ENCODE measurements around the gene HDAC7.

HDAC7 gene

GRCh38 chr12:47745485-47746041, 74.1 kb downstream of the HDAC7 start:
- no peak overlapping the region for H3K4me3 ChIP-seq (ENCODE audit: control insufficient read depth in 1 of 7, extremely low read depth in 1 of 7, insufficient read depth in 4 of 7, low read depth in 2 of 7, low read length in 6 of 7)
- H3K9me3 ChIP-seq (ENCODE audit: control extremely low read depth in 1 of 5, control insufficient read depth in 4 of 5, insufficient read depth in 2 of 5, low read depth in 1 of 5, low read length in 4 of 5) = no peaks in the 10 kb centered on the region
- DNase-seq = no peak
- WGBS (ENCODE audit: insufficient coverage) = 90% methylated on average over 15 of the region's 16 CpGs
- ChIA-PET POLR2A (no interaction called here), CTCF (interaction anchor here (1.0 to 35.4 kb wide), 8 partner anchors 11 to 90 kb away, joined by 3 to 1109 read pairs (median 114); partner anchors contain the start of genes ENDOU, RAPGEF3 and SLC48A1)
- H3K27me3 ChIP-seq (replicated peaks in 2 of 5; ENCODE audit: control insufficient read depth in 4 of 5, insufficient read depth in 5 of 5, low read length in 4 of 5) = no peaks in the 10 kb centered on the region
- peaks cover 0 to 42% (median 2%) of the 10 kb centered on the region in 4 experiments for H3K36me3 ChIP-seq (ENCODE audit: control insufficient read depth in 4 of 4, insufficient read depth in 4 of 4, low read length in 3 of 4)
- no peak overlapping the region for H3K27ac ChIP-seq (ENCODE audit: insufficient read depth in 1 of 2, low read depth in 1 of 2, low read length in 2 of 2, poor library complexity in 1 of 2, severe bottlenecking in 2 of 2)
- H3K4me1 ChIP-seq (ENCODE audit: control extremely low read depth in 1 of 4, control insufficient read depth in 4 of 4, insufficient read depth in 4 of 4, low read length in 3 of 4) = peaks cover 4 to 23% (median 13%) of the 10 kb centered on the region in 4 experiments

GRCh38 chr12:47744778-47745436, 74.8 kb downstream of the HDAC7 start:
- no peaks in the 10 kb centered on the region for H3K9me3 ChIP-seq (ENCODE audit: control extremely low read depth in 1 of 5, control insufficient read depth in 4 of 5, insufficient read depth in 2 of 5, low read depth in 1 of 5, low read length in 4 of 5)
- CTCF ChIA-PET = interaction anchor here (1.4 to 35.4 kb wide), 8 partner anchors 12 to 90 kb away, joined by 6 to 1109 read pairs (median 114); partner anchors contain the start of genes ENDOU, RAPGEF3 and SLC48A1
- POLR2A ChIA-PET = interaction anchor here (0.6 kb wide), 1 partner anchor 13 kb away, joined by 4 read pairs; no protein-coding TSS in a partner anchor
- H3K27me3 ChIP-seq (replicated peaks in 2 of 5; ENCODE audit: control insufficient read depth in 4 of 5, insufficient read depth in 5 of 5, low read length in 4 of 5) = no peaks in the 10 kb centered on the region
- H3K4me3 ChIP-seq (ENCODE audit: control insufficient read depth in 1 of 7, extremely low read depth in 1 of 7, insufficient read depth in 4 of 7, low read depth in 2 of 7, low read length in 6 of 7) = no peak overlapping the region
- DNase-seq = no peak
- WGBS (ENCODE audit: insufficient coverage) = 95% methylated on average over 7 of the region's 8 CpGs
- H3K36me3 ChIP-seq (ENCODE audit: control insufficient read depth in 4 of 4, insufficient read depth in 4 of 4, low read length in 3 of 4) = peaks cover 0 to 35% (median 2%) of the 10 kb centered on the region in 4 experiments
- peaks cover 4 to 29% (median 19%) of the 10 kb centered on the region in 4 experiments for H3K4me1 ChIP-seq (ENCODE audit: control extremely low read depth in 1 of 4, control insufficient read depth in 4 of 4, insufficient read depth in 4 of 4, low read length in 3 of 4)
- H3K27ac ChIP-seq (ENCODE audit: insufficient read depth in 1 of 2, low read depth in 1 of 2, low read length in 2 of 2, poor library complexity in 1 of 2, severe bottlenecking in 2 of 2) = no peak overlapping the region

- Histone ChIP-seq H3K4me3 (ENCODE audit: control insufficient read depth in 1 of 7, extremely low read depth in 1 of 7, insufficient read depth in 4 of 7, low read depth in 2 of 7, low read length in 6 of 7) (no peak overlapping the region), H3K27ac (ENCODE audit: insufficient read depth in 1 of 2, low read depth in 1 of 2, low read length in 2 of 2, poor library complexity in 1 of 2, severe bottlenecking in 2 of 2) (no peak overlapping the region), H3K36me3 (ENCODE audit: control insufficient read depth in 4 of 4, insufficient read depth in 4 of 4, low read length in 3 of 4) (peaks cover 0 to 28% (median 0%) of the 10 kb centered on the region in 4 experiments), H3K27me3 (replicated peaks in 2 of 5; ENCODE audit: control insufficient read depth in 4 of 5, insufficient read depth in 5 of 5, low read length in 4 of 5) (no peaks in the 10 kb centered on the region), H3K4me1 (ENCODE audit: control extremely low read depth in 1 of 4, control insufficient read depth in 4 of 4, insufficient read depth in 4 of 4, low read length in 3 of 4) (peaks cover 4 to 32% (median 21%) of the 10 kb centered on the region in 4 experiments), H3K9me3 (ENCODE audit: control extremely low read depth in 1 of 5, control insufficient read depth in 4 of 5, insufficient read depth in 2 of 5, low read depth in 1 of 5, low read length in 4 of 5) (no peaks in the 10 kb centered on the region)
- 53% methylated on average over 6 of the region's 10 CpGs for WGBS (ENCODE audit: insufficient coverage)
- ChIA-PET POLR2A (interaction anchor here (0.6 kb wide), 1 partner anchor 12 kb away, joined by 4 read pairs; no protein-coding TSS in a partner anchor), CTCF (interaction anchor here (1.3 to 35.4 kb wide), 11 partner anchors 12 to 126 kb away, joined by 3 to 1109 read pairs (median 73); partner anchors contain the start of genes ENDOU, RAPGEF3 and SLC48A1)
- peak in 2 of 3 donors; percentile 33 to 36 for DNase-seq
These were observed 75.6 kb downstream of the HDAC7 start for GRCh38 chr12:47744005-47744651.

GRCh38 chr12:47743311-47743860, 76.3 kb downstream of the HDAC7 start:
- H3K27ac ChIP-seq (ENCODE audit: insufficient read depth in 1 of 2, low read depth in 1 of 2, low read length in 2 of 2, poor library complexity in 1 of 2, severe bottlenecking in 2 of 2) = no peak overlapping the region
- H3K27me3 ChIP-seq (replicated peaks in 2 of 5; ENCODE audit: control insufficient read depth in 4 of 5, insufficient read depth in 5 of 5, low read length in 4 of 5) = no peaks in the 10 kb centered on the region
- CTCF ChIA-PET = interaction anchor here (1.0 to 35.4 kb wide), 13 partner anchors 11 to 154 kb away, joined by 3 to 1109 read pairs (median 27); partner anchors contain the start of genes ENDOU, HDAC7, RAPGEF3 and RPAP3
- no peak overlapping the region for H3K4me3 ChIP-seq (ENCODE audit: control insufficient read depth in 1 of 7, extremely low read depth in 1 of 7, insufficient read depth in 4 of 7, low read depth in 2 of 7, low read length in 6 of 7)
- peaks cover 4 to 32% (median 21%) of the 10 kb centered on the region in 4 experiments for H3K4me1 ChIP-seq (ENCODE audit: control extremely low read depth in 1 of 4, control insufficient read depth in 4 of 4, insufficient read depth in 4 of 4, low read length in 3 of 4)
- WGBS (ENCODE audit: insufficient coverage) = 99% methylated on average over 8 of the region's 9 CpGs
- DNase-seq = no peak
- H3K36me3 ChIP-seq (ENCODE audit: control insufficient read depth in 4 of 4, insufficient read depth in 4 of 4, low read length in 3 of 4) = peaks cover 0 to 21% (median 0%) of the 10 kb centered on the region in 4 experiments
- H3K9me3 ChIP-seq (ENCODE audit: control extremely low read depth in 1 of 5, control insufficient read depth in 4 of 5, insufficient read depth in 2 of 5, low read depth in 1 of 5, low read length in 4 of 5) = no peaks in the 10 kb centered on the region
- POLR2A ChIA-PET = interaction anchor here (0.8 kb wide), 1 partner anchor 15 kb away, joined by 3 read pairs; the partner anchor contains the start of gene RAPGEF3

GRCh38 chr12:47742253-47742825, 77.4 kb downstream of the HDAC7 start:
- ChIA-PET CTCF (interaction anchor here (0.7 to 35.4 kb wide), 20 partner anchors 10 to 710 kb away, joined by 3 to 1109 read pairs (median 8); partner anchors contain the start of genes ENDOU, HDAC7, RAPGEF3 and RPAP3), POLR2A (interaction anchor here (0.6 to 1.3 kb wide), 4 partner anchors 16 to 55 kb away, joined by 3 to 4 read pairs (median 3); partner anchors contain the start of gene RAPGEF3)

GRCh38 chr12:47741340-47741703, 78.4 kb downstream of the HDAC7 start:
- H3K27me3 ChIP-seq (replicated peaks in 2 of 5; ENCODE audit: control insufficient read depth in 4 of 5, insufficient read depth in 5 of 5, low read length in 4 of 5) = no peaks in the 10 kb centered on the region
- 0% methylated on average over 4 of the region's 4 CpGs for WGBS (ENCODE audit: insufficient coverage)
- H3K4me3 ChIP-seq (ENCODE audit: control insufficient read depth in 1 of 7, extremely low read depth in 1 of 7, insufficient read depth in 4 of 7, low read depth in 2 of 7, low read length in 6 of 7) = peak overlapping the region in 1 of 7 experiments; percentile 4
- peaks cover 4 to 32% (median 21%) of the 10 kb centered on the region in 4 experiments for H3K4me1 ChIP-seq (ENCODE audit: control extremely low read depth in 1 of 4, control insufficient read depth in 4 of 4, insufficient read depth in 4 of 4, low read length in 3 of 4)
- H3K27ac ChIP-seq (ENCODE audit: insufficient read depth in 1 of 2, low read depth in 1 of 2, low read length in 2 of 2, poor library complexity in 1 of 2, severe bottlenecking in 2 of 2) = no peak overlapping the region
- CTCF ChIA-PET = interaction anchor here (0.7 to 35.4 kb wide), 18 partner anchors 9 to 395 kb away, joined by 3 to 1109 read pairs (median 14); partner anchors contain the start of genes ENDOU, HDAC7, RAPGEF3 and RPAP3
- H3K36me3 ChIP-seq (ENCODE audit: control insufficient read depth in 4 of 4, insufficient read depth in 4 of 4, low read length in 3 of 4) = peaks cover 0 to 13% (median 1%) of the 10 kb centered on the region in 4 experiments
- POLR2A ChIA-PET = interaction anchor here (0.6 to 1.3 kb wide), 7 partner anchors 15 to 976 kb away, joined by 3 to 4 read pairs (median 3); partner anchors contain the start of gene SLC48A1
- peak; percentile 86 to 96 (median 95) for DNase-seq
- H3K9me3 ChIP-seq (ENCODE audit: control extremely low read depth in 1 of 5, control insufficient read depth in 4 of 5, insufficient read depth in 2 of 5, low read depth in 1 of 5, low read length in 4 of 5) = no peaks in the 10 kb centered on the region

More at GRCh38 chr12:47742253-47742825, 77.4 kb downstream of the HDAC7 start:
- Histone ChIP-seq H3K27me3 (replicated peaks in 2 of 5; ENCODE audit: control insufficient read depth in 4 of 5, insufficient read depth in 5 of 5, low read length in 4 of 5) (no peaks in the 10 kb centered on the region), H3K4me3 (ENCODE audit: control insufficient read depth in 1 of 7, extremely low read depth in 1 of 7, insufficient read depth in 4 of 7, low read depth in 2 of 7, low read length in 6 of 7) (no peak overlapping the region), H3K27ac (ENCODE audit: insufficient read depth in 1 of 2, low read depth in 1 of 2, low read length in 2 of 2, poor library complexity in 1 of 2, severe bottlenecking in 2 of 2) (no peak overlapping the region), H3K9me3 (ENCODE audit: control extremely low read depth in 1 of 5, control insufficient read depth in 4 of 5, insufficient read depth in 2 of 5, low read depth in 1 of 5, low read length in 4 of 5) (no peaks in the 10 kb centered on the region), H3K4me1 (ENCODE audit: control extremely low read depth in 1 of 4, control insufficient read depth in 4 of 4, insufficient read depth in 4 of 4, low read length in 3 of 4) (peaks cover 4 to 32% (median 21%) of the 10 kb centered on the region in 4 experiments), H3K36me3 (ENCODE audit: control insufficient read depth in 4 of 4, insufficient read depth in 4 of 4, low read length in 3 of 4) (peaks cover 0 to 16% (median under 1%) of the 10 kb centered on the region in 4 experiments)
- DNase-seq = peak; percentile 41 to 47 (median 42)
- 77% methylated on average over 7 of the region's 7 CpGs for WGBS (ENCODE audit: insufficient coverage)
